ENCODE results near the gene LRRC39.
"Not testable (repeated sequence)": the region's sequence is repeated elsewhere in the genome, so short reads cannot be mapped to it uniquely, and the experiment has no call there.

LRRC39 gene

DNA sequence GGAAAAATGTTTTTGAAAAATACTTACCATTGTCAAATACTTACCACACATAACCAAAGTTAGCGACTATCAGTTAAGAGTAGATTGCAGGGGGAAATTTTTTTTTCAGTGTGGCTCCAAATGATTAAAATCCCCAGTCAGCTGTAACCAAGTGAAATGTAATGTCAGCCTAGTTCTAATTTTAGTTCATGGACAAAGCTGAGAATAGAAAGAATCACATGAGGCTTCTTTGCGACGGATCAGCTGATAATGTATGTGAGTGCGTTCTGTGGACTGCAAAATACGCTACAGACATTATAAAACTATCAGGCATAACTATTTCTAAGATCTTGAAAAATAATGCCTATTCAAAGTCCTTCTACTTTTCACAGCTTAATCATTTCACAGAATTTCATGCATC, at the start of gene LRRC39:
Gene LRRC39, minus strand, starts transcription at position 166 of the 400 bp plus-strand sequence. CDS start 9,740 bp downstream, outside the sequence.
- no peak for DNase-seq

DNA sequence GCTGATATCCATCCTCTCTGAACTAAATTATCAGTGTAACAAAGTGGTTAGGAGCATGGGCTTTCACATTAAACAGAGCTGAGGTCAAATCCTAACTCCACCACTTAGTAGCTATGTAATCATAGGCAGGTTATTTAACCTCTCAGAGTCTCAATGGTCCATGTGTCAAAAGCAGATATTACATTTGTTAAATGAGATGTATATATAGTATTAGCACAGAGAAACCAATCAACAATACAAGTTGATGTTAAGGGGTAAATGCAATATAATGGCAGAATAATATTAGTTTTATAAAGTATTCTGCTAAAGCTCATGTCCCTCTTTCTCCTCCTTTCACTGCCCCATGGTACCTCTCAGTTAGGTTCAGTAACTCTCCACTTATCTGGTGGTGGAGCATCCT, 44.4 kb upstream of the LRRC39 start:
- no peak for DNase-seq

DNA sequence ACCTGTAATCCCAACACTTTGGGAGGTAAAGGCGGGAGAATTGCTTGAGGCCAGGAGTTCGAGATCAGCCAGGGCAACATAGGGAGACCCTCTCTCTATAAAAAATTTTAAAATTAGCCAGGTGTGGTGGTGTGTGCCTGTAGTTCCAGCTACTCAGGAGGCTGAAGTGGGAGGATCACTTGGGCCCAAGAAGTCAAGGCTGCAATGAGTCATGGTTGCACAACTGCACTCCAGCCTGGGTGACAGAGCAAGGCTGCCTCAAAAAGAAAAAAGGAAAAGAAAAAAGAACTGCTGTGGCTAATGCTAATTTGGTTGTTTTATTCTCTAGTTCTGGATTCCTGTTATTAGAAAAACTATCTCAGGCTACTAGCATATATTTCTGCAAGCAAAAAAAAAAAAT, 41.8 kb upstream of the LRRC39 start:
- DNase-seq = no peak

GRCh38 chr1:100219457-100219856, 41.4 kb upstream of the LRRC39 start:
- no peak for DNase-seq

DNA sequence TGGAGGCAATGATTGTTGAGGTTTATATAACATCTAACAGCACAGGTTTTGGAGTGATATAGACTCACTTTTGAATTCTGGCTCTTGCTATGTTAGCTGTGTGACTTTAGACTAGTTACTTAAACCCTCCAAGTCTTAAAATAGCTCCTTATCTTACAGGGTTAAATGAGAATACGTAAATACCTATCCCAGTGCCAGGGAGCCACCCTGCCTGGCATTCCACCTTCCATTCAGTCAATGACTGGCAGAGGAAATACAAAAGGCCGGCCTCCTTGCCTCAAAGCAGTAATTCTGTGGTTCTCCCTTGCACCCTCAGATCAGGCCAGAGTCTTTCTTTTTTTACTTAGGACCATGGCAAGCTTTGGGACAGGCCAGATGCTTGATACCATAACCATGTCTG, 39.8 kb upstream of the LRRC39 start:
- DNase-seq = no peak

- no peak for DNase-seq
Measured at GRCh38 chr1:100215101-100215500, 37.0 kb upstream of the LRRC39 start.

- DNase-seq = no peak
Measured at GRCh38 chr1:100213141-100213540, 35.1 kb upstream of the LRRC39 start.

DNA sequence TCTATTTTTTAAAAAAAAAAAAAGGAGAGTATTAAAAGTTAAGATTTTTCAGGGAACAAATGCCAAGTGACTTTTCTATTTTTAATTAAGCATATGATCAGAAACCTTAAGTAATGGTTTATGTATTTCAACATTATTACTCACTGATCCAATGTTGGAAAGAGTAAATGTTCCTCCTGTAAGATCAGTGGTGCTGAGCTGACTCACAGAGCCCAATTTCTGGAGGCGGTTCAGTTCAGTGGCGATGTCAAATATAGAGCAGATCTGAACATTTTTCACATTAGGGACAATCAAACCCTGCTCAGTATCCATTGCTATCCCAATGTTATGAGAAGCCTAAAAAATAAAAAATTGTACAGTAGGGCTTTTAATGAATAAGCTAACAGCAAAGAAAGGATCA, 28.2 kb upstream of the LRRC39 start:
- DNase-seq = no peak

- DNase-seq = not testable (repeated sequence)
Measured at GRCh38 chr1:100205593-100205992, 27.5 kb upstream of the LRRC39 start.

- not testable (repeated sequence) for DNase-seq
Measured at GRCh38 chr1:100205103-100205502, 27.0 kb upstream of the LRRC39 start.

- DNase-seq = not testable (repeated sequence)
Measured at GRCh38 chr1:100202703-100203102, 24.6 kb upstream of the LRRC39 start.

GRCh38 chr1:100200060-100200459, 22.0 kb upstream of the LRRC39 start:
- DNase-seq = not testable (repeated sequence)

DNA sequence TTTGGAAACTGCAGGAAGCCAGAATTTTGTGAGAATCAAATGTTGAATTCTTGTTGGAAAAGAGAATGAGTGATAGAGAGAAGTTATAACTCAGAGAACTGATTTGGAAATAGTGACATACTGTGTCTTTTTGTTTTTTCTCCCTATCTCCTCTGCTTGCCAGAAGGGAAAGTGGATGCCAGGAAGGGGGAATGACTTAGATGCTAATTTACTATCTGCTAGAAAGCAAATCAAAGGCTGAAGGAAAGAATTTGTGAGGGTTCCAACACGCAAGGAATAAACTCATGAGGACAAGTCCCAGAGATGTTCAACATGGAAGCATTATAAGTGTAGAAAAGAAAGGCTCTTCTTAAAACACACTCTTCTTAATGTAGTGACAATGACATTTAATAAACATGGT, 20.5 kb upstream of the LRRC39 start:
- DNase-seq = no peak

DNA sequence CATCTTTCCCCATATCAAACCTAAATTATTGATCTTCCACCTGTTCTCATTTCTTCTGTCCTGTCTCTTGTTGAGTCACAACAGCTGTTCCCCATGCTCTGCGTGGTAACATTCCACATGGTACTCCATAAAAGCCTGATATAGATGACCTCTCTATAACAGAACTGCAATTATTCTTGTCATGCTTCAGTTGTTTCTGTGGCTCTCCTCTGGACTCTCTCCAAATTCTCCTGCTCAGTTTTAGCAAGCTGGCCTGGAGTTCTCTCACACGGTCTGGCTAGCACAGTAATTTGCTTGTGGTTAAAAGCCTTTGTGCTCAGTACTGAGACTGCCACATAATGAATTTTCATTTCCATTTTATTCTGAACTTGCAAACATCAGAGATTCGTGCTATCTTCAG, 10.6 kb upstream of the LRRC39 start:
- no peak for DNase-seq

DNA sequence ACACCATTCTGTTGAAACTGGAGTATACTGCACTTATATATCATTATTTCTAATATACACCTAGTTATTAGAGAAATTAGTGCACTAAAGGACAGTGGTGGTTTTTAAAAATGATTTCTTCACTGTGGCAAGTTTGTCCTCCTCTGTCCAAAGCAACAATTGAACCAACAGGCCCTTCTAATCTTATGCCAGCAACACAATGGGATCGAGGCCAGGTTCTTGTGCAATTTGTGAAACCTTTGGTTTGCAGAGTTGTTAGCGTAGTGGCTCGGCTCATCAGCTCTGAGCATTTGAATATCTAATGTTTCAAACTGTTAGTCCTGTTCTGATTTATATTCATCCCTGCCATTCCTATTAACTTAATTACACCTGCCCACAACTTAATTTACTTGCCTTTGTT, 9.9 kb upstream of the LRRC39 start:
- DNase-seq = no peak

GRCh38 chr1:100184536-100184935, 6.5 kb upstream of the LRRC39 start:
- peak in 1 of 2 donors; percentile 18 for DNase-seq

DNA sequence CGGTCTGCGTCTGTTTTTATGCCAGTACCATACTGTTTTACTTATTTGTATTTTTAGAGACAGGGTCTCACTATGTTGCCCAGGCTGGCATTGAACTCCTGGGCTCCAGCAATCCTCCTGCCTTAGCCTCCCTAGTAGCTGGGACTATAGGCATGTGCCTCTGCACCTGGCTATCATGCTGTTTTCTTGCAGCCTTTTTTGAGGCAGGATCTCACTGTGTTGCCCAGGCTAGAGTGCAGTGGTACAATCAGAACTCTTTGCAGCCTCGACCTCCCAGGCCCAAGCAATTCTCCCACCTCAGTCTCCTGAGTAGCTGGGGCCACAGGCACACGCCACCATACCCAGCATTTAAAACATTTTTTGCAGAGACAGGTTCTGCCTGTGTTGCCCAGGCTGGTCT, 5.3 kb upstream of the LRRC39 start:
- DNase-seq = no peak

- DNase-seq = no peak
Measured at GRCh38 chr1:100177295-100178041, 588 bp downstream of the LRRC39 start.

GRCh38 chr1:100168051-100168450, 10.0 kb downstream of the LRRC39 start:
- DNase-seq = no peak

DNA sequence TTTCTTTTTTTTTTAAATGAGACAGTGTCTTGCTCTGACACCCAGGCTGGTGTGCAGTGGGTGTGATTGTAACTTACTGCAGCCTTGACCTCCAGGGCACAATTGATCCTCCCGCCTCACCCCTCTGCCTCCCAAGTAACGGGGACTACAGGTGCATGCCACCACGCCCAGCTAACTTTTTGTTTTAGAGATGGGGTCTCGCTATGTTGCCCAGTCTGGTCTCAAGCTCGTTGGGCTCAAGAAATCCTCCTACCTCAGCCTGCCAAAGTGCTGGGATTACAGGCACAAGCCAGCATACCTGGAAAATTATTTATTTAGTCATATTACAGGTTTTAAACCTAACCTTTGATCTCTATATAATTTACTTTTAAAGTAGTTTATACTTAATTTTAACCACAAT, 13.4 kb downstream of the LRRC39 start:
- no peak for DNase-seq

- DNase-seq = no peak
Measured at GRCh38 chr1:100164216-100164615, 13.8 kb downstream of the LRRC39 start.

GRCh38 chr1:100162881-100163280, 15.2 kb downstream of the LRRC39 start:
- DNase-seq = no peak

GRCh38 chr1:100152271-100152670, 25.8 kb downstream of the LRRC39 start:
- DNase-seq = no peak

GRCh38 chr1:100151679-100152078, 26.4 kb downstream of the LRRC39 start:
- no peak for DNase-seq

DNA sequence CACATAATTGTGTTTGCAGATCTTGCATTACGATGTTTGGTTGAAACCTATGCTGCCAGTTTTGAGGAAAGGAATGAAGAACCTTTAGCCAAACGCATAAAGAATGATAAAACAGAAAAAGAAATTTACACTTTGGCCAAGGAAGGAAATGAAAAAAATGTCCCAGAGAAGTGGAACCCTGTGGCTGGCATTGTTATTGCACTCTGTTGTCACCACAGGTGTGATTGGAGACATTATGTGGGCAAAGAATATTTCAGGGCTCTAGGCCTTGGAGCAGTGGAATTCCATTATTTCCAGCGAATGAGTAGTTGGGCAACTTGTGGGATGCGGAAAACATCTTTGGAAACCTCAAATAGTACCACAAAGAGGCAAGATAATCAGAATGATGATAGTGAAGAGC, 30.2 kb downstream of the LRRC39 start:
- no peak for DNase-seq
